ENCODE measurements around the gene EYA2. TPM values are rescaled to one million over a fixed set of nuclear protein-coding genes. Genes with fewer than 3 reads are reported as not detected.

The EYA2 gene
- total RNA-seq, 1 donor from 2014 or later, result 8.1 TPM

DNA sequence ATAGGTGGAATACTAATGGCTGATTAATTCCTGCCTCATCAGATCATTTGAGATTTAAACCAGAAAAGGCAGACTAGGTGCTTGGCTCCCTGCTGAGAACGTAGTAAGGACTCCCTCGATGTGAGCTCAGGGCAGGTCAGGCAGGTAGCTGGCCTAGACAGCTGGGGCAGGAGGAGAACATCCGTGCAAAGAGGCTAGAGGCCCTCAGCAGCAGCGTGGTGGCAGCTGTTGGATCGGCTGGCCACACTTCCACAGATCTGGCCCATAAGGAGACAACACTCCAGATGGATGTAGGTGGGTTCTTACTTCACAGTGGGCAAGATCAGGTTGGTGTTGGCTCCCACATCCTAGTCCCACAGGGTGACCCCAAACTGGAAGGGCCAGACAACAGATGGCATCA is 38.5 kb downstream of the EYA2 start:
- H3K4me3 Mint-ChIP-seq, result no peak overlapping the region
- TF ChIP-seq, protein P1, sequence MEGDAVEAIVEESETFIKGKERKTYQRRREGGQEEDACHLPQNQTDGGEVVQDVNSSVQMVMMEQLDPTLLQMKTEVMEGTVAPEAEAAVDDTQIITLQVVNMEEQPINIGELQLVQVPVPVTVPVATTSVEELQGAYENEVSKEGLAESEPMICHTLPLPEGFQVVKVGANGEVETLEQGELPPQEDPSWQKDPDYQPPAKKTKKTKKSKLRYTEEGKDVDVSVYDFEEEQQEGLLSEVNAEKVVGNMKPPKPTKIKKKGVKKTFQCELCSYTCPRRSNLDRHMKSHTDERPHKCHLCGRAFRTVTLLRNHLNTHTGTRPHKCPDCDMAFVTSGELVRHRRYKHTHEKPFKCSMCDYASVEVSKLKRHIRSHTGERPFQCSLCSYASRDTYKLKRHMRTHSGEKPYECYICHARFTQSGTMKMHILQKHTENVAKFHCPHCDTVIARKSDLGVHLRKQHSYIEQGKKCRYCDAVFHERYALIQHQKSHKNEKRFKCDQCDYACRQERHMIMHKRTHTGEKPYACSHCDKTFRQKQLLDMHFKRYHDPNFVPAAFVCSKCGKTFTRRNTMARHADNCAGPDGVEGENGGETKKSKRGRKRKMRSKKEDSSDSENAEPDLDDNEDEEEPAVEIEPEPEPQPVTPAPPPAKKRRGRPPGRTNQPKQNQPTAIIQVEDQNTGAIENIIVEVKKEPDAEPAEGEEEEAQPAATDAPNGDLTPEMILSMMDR (conservative IDR thresholded peaks at IDR 0.05), result no peak
- no peaks in the 10 kb centered on the region for H3K9me3 Mint-ChIP-seq
- H3K27ac Mint-ChIP-seq, result no peak overlapping the region
- DNase-seq (ENCODE audit: extremely low spot score, unreplicated experiment), result no peak
- H3K36me3 Mint-ChIP-seq, result no peaks in the 10 kb centered on the region
- peaks cover 19% of the 10 kb centered on the region for H3K4me1 Mint-ChIP-seq (ENCODE audit: unreplicated experiment)
- peaks cover 3% of the 10 kb centered on the region for H3K27me3 Mint-ChIP-seq

DNA sequence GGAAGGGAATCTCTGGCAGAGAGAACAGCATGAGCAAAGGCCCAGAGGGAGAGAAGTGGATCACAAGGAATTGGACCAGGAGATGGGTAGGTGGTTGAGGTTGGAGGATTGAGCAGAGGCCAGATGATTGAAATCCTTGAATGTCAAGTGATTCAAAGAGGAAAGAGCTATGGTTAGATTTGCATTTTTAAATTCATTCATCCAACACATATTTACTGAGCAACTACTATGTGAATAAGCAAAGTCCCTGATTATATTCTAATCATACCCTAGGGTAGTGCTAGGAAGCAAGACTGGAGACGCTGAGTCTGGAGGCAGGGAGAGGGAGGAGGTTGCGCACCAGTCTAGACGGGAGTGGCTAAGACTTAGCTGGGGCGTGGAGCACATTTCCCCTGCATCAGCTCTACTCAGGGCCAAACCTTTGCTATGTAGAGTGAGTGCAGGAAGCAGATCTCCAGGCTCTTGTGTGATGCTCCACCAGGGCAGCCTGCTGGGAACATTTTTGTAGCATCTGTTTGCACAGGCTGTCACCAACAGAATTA is 40.2 kb downstream of the EYA2 start:
- no peaks in the 10 kb centered on the region for H3K9me3 Mint-ChIP-seq
- DNase-seq (ENCODE audit: extremely low spot score, unreplicated experiment), result no peak
- no peak overlapping the region for H3K4me3 Mint-ChIP-seq
- H3K4me1 Mint-ChIP-seq (ENCODE audit: unreplicated experiment), result peaks cover 13% of the 10 kb centered on the region
- no peaks in the 10 kb centered on the region for H3K36me3 Mint-ChIP-seq
- TF ChIP-seq, protein P1 (conservative IDR thresholded peaks at IDR 0.05), result no peak
- no peak overlapping the region for H3K27ac Mint-ChIP-seq
- H3K27me3 Mint-ChIP-seq, result no peaks in the 10 kb centered on the region

DNA sequence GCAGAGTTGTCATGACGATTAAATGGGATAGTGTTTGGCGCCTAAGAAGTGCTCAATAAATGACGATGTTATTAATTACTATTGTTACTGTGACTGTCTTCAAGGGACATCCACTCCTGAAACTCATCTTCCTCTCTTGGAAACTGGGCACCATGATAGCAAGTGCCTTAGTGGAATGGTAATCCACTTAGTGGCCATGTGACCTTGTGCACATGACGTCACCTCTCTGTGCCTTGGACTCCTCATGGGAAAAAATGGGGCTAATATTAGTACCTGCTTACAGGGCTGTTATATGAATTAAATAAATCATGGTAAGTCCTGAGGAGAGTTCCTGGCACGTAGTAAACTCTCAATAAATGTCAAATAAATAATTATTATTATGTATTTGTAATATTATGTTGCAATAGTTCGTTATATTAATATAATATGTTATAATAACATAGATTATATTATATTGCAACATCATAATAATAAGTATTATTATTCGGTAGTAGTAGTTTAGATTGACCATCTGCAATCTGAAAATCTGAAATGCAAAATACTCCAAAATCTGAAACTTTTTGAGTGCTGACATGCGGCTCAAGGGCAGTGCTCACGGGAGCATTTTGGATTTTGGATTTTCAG is 40.9 kb downstream of the EYA2 start:
- no peak overlapping the region for H3K4me3 Mint-ChIP-seq
- TF ChIP-seq, protein P1 (conservative IDR thresholded peaks at IDR 0.05), result no peak
- no peaks in the 10 kb centered on the region for H3K36me3 Mint-ChIP-seq
- no peaks in the 10 kb centered on the region for H3K9me3 Mint-ChIP-seq
- H3K4me1 Mint-ChIP-seq (ENCODE audit: unreplicated experiment), result peaks cover 13% of the 10 kb centered on the region
- H3K27ac Mint-ChIP-seq, result no peak overlapping the region
- DNase-seq (ENCODE audit: extremely low spot score, unreplicated experiment), result no peak
- H3K27me3 Mint-ChIP-seq, result no peaks in the 10 kb centered on the region

DNA sequence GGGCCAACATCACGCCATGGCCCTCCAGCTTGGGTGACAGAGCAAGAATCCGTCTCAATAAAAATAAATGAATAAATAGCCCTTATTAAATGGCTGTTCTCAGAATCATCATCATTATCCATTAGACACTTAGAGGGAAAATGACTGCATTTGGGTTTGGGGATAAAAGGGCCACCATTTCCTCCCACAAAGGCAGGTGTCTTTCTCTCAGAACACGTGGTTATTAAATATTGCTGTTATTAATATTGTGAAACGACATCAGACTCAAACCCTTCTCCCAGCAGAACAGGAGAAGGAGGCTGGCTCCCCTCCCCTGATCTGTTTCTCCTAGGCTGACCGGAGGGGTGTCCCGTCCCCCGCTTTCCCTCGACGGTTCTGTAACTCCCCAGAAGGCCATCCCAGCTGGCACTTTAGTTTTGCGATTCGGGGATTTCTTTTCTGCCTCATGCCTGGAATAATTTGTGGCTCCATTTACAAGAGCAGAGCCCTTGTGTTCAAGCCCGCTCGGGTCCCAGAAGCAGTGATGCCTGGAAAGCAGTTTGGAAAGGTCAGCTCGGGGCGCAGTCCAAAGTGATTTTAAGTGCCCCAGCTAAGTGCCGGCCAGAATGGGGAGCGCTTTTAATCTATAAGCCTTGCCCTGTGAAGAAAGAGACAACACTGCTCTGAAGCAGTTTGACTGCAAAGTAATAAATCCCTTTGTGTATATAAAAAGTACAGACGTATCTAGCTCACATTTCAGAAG is 41.9 kb downstream of the EYA2 start:
- Mint-ChIP-seq H3K27me3 (no peaks in the 10 kb centered on the region), H3K9me3 (no peaks in the 10 kb centered on the region), H3K36me3 (no peaks in the 10 kb centered on the region), H3K27ac (no peak overlapping the region), H3K4me3 (no peak overlapping the region), H3K4me1 (ENCODE audit: unreplicated experiment) (peaks cover 13% of the 10 kb centered on the region)
- DNase-seq (ENCODE audit: extremely low spot score, unreplicated experiment), result no peak
- TF ChIP-seq, protein P1 (conservative IDR thresholded peaks at IDR 0.05), result no peak

DNA sequence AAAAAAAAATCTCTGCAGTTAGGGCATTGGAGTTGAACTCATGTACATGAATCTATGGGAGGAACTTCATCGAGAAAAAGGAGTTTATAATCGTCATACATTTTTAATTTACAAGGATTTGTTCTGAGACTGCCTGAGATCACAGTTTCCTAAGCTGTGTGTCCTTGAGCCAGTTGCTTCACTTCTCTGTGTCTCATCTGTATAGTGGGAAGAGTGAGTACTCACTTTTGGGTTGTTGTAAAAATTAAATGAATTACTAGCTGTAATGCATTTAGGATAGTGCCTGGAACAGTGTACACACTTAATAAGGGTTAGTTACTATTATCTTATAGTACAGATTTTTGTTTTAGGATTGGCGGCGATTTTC is 42.5 kb downstream of the EYA2 start:
- Mint-ChIP-seq H3K27ac (no peak overlapping the region), H3K36me3 (no peaks in the 10 kb centered on the region)

More for the DNA sequence above, 42.5 kb downstream of the EYA2 start:
- DNase-seq (ENCODE audit: extremely low spot score, unreplicated experiment), result no peak
- no peak overlapping the region for H3K4me3 Mint-ChIP-seq
- no peaks in the 10 kb centered on the region for H3K27me3 Mint-ChIP-seq
- H3K4me1 Mint-ChIP-seq (ENCODE audit: unreplicated experiment), result peaks cover 13% of the 10 kb centered on the region
- TF ChIP-seq, protein P1 (conservative IDR thresholded peaks at IDR 0.05), result no peak
- no peaks in the 10 kb centered on the region for H3K9me3 Mint-ChIP-seq

All from type B pancreatic cell (in vitro differentiated cells).